GM21619 (cell line): ENCODE data around the gene OVCA2.
"Not testable (repeated sequence)": the region's sequence is repeated elsewhere in the genome, so short reads cannot be mapped to it uniquely, and the experiment has no call there.

Source experiments
- ATAC-seq: cut with Tn5 transposase; IDR thresholded peaks from one replicate; pipeline ENCODE4 v1.9.1; 2021; ENCODE audit not compliant: unreplicated experiment

The OVCA2 gene

DNA sequence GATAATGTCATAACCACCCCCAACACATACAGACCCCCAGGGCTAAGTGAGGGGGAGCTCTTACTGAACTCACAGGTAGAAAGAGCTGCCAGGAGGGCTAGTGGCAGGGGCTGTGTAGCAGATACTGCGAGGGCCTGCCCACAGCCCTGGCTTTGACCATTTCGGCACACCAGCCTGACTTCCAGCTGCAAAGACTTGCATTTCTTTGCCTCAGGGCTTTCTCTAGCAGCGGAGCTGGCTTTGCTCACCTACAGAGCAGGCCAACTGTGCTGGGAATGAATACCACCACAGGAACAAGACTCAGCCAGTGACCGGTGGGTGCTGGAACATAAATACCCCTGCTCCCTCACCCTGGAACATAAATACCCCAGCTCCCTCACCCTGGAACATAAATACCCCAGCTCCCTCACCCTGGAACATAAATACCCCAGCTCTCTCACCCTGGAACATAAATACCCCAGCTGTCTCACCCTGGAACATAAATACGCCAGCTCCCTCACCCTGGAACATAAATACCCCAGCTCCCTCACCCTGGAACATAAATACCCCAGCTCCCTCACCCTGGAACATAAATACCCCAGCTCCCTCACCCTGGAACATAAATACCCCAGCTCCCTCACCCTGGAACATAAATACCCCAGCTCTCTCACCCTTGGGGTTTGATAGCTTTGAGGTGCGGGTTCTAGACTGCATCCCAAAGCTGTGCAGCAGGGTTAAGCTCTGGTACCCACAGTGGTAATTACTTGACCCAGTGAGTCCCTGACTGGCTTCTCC, 28.4 kb upstream of the OVCA2 start:
- not testable (repeated sequence) for ATAC-seq

DNA sequence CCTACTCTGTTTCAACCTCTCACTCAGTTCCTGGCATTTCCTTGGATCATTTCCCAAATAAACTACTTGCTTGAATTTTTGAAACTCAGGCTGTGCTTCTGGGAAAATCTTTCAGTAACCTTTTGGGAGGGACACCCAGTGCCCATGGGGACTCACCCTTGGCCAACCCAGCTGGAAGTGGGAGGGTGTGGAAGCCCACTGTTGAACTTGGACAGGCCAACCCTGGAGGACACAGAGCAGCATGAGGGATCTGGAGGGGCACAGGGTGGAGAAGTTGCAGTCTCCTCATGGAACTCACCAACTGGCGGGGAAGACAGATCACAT, 27.9 kb upstream of the OVCA2 start:
- no peak for ATAC-seq

DNA sequence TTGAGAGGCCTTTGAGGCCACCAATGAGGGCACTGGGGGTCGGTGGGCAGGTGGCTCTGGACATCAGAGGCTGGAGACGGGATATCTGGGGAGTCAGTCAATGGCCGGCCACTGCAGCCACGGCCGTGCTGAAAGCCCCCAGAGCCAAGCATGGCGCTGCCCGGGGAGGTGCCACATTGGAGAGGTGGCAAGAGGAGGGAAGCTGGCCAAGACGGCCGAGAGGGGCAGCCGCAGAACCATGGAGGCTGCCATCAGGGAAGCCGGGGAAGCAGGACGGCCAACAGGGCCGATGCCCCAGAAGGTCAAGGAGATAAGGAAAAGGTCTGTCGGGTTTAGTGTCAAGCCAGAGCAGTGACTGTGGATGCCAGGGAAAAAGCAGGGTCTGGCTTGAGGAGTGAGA, 26.5 kb upstream of the OVCA2 start:
- no peak for ATAC-seq

DNA sequence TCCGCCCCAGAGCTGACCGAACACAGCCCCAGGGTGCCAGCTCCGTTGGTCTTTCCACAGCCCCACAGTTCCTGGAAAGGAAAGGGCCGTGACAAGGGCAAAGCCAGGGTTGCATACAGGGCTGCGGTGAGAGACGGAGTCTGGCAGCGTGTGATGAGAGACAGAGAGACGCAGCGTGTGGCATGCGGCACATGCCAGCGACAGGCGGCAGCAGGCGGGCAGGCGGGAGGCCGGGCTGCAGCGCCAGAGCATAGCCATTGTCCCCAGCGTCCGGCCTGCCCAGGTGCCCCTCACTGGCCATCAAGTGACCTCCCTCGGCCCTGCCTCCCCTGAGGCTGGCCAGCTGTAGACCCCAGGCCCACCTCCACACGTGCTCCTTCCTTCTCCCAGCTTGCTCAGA, 25.3 kb upstream of the OVCA2 start:
- ATAC-seq = no peak

DNA sequence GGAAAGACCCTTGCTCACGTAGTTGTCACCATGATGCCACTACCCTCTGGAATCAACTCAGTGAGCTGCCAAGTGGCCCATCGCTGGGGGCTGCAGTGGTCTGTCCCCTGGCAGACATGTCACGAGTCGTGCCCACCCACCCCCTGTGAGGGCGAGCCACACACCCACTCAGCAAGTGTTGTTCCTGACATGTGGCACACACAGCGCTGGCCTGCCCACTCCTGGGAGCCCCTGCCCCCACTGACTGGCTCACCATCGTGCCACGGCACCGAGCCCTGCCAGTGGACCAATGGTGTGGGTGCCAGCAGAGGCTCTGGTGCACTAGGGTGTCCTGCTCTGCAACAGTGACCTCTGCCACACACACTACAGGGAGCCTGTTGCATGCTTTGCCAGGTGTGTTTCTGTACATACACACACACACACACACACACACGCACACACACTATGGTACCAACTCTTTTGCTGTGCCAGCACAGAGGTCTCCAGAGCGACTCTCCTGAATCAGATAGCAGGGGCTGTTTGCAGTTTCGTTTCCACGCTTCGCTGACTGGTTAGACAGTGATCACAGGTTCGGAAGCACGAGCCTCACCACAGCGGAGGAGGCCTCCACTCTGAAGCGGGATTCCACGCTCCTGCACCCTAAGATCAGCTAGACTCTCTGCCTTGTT, 24.4 kb upstream of the OVCA2 start:
- ATAC-seq = no peak

DNA sequence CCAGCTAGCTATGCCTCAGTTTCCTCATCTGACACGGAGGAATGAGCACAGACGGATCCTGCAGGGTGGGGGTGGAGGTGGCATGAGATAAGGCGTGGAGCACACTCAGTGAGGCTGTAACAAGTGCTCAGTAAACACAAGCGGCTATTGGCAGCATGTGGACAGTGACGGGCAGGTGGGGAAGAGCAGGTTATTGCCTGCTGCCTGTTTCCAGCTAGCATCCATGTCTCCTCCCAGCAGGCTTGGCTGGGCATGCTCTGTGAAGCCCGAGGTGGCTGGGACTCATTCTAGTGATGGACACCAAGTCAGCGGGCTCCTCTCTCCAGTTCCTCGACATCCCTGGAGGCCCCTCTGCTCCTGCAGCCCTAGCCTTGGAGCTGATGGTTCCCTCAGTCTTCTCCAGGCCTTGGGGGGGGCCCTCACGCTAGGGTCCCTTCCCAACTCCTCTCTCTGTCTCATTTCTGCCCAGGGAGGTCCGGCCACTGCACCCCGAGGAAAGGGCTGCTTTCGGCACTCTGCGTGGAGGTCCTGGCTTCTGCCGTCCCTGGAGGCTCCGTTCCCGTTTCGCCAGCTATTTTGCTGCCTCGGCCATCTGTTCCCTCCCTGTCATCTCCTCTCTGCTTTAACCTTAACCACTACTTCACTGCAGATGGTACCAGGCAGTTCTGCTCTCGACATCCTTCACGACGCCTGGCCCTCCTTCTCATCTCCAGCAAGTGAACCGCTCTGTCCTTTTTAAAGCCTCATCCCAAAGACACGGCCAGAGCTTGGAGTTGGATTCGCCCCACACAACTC, 22.9 kb upstream of the OVCA2 start:
- no peak for ATAC-seq

DNA sequence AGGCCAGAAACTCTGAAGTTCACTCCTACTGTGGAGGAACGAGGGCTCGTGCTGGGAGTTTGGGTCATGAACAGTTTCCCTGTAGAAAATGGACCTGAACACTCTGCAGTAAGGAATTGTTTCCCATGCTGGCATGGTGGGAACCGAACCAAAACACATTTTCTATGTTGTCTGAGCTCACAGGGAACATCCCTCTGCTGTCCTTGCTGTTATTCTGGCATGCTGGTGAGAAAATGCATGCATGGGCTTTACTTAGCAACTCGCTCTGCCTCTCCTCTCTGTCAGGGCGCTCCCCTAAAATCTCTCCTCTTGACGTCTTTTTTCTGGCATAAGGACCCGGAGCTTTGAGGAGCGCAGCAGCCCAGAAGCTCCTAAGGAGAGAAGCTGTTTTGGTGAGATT, 22.1 kb upstream of the OVCA2 start:
- ATAC-seq = no peak

DNA sequence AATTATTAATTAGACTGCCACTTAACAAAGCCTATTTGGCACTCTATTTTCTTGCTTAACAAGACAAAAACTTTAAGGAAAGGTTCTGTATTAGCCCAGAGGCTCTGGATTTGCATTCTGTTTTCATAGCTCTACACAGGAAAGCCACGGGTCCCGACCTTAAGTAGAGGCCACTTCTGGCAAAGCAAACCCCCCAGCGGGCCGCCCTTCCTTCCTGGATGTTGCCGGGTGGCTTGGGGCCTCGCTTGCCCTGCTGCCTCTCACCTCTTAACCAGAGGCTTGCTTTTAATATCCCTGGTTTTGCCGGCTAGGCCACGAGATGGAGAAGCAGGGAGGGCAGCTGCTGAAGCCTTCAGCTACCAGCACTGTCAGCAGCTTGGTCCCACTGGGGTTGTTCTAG, 21.1 kb upstream of the OVCA2 start:
- no peak for ATAC-seq

DNA sequence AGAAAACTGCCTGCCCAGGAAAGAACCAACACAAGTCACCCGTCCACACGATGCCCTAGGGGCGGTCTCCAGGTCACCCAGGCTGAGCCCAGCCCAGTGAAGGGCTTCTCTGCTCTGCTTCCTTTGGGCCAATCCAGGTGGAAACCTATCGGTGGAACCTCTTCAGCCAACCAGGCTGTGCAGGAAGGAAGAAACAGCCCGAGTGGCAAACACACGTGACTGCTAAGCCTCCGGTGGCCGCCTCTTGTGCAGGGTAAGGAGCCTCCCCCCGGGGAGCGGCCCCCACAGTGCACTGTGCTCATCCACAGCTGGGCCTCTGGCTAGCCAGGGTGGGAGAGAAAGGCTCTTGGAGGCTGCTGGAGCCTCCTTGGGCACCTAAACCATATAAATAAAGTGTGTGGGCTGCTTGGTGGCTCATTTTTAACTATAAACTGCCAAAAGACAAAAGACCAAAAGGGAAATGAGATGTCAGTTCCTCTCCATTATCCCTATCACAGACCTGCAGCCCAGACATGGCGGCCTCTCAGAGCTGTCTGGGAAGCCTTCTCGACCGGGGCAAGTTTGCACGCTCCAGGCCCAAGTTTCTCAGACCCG, 19.1 kb upstream of the OVCA2 start:
- no peak for ATAC-seq

DNA sequence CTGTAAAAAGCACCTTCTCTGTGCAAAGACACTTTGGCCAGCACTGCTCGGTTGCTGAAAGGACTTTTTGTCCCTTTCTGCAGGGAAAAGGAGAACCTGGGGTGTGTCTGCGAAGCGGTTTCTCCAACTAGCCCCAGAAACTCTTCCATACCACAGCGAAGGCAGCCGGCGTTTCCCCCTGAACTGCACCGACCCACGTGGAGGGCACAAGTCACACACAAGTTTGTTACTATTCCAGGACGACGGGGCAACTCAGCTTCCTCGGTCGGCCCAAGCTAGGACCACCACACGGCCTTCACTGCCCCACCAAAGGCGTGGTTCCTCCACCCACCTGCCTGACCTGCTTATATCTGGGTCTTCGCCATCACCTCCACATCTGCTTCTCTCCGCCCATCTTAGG, 18.6 kb upstream of the OVCA2 start:
- no peak for ATAC-seq

DNA sequence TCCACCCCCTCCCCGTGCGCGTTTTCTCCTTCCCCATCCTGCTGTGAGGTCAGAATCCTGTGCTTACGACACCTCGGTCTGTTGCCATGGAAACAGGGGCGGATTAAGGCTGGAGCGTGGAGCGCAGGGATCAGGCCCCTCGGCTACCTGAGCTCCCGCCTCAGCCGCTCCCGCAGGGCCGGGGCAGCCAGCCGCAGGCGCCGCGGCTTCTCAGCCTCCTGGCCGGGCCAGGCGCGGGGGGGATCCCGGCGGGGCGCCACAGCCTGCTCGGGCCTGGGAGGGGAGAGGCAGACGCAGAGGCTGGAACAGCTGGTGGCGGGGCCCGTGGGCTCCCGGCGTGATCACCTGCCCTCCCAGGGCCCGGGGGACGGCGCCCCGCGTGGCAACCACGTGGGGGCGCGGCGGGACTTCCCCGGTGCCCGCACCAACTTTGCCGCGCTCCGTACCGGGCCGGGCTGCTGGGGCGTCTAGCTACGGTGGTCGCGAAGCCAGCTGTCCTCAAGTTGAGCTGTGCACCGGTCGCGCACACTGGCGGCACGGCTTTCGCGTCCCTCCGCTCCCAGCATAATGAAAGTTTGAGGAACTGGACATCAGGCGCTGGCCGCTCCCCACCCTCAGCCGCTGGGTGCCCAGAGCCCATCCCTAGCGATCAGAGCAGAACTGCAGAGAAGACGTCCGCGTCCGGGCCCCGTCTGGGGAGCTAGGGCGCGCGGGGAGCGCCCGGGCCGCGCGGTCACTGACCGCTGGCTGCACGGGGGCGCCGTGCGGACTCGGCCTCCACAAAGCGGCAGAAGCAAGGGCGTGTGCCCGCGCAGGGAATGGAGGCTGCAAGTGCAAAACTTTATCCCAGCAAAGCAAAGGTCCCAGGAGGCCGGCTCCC, 17.9 kb upstream of the OVCA2 start:
- ATAC-seq = no peak

DNA sequence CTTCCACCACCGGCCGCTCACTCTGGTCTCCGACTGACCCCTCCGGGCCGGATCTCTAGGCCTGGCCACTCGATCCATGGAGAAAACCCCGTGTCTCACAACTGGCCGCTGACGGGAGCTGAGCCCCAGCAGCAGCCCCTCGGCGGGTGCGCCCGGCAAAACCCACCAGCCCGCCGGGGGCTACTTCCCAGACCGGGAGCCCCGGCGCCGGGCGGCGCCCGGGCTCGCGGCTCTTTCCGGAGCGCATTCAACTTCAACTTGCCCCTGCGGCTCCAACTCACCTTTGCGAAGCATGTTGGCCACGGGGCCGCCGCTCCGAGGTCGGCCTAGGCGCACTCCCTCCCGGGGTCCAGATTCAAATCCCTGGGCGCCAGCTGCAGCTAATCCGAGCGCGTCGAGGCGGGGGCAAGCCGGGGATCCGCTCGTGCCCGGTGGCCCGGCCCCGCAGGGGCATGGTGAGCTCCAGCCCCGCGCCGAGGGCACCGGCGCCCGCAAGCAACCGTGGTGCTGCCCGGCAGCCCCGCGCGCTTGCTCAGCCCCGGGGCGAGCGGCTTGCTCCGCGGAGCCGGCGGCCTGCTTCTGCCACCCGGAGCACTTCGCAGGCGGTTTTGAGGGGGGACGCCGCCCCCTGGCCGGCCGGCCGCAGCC, 17.1 kb upstream of the OVCA2 start:
- ATAC-seq = no peak

DNA sequence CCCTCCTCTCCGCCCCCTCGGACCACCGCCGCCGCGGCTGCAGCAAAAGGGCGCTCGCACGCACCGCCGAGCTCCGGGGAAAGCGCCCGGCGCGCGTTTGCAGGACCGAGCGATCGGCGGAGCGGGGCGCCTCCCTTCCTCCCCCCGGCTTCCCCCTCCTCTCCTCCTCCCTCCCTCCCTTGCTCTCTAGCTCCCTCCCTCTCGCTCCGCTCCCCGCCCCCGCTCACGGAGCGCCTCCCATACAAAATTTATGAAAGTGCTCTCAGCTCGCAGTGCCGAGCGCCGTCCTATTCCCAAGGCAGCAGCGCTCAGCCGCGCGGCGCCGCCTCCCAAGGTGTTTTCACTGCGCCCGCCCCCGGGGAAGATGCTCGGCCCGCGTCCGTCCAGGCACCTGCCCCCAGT, 16.6 kb upstream of the OVCA2 start, which contains the start of gene RTN4RL1:
TSS of gene RTN4RL1 (minus strand) at position 115 of the 402 bp plus-strand sequence. CDS start 469 bp downstream, outside the sequence.
- no peak for ATAC-seq

DNA sequence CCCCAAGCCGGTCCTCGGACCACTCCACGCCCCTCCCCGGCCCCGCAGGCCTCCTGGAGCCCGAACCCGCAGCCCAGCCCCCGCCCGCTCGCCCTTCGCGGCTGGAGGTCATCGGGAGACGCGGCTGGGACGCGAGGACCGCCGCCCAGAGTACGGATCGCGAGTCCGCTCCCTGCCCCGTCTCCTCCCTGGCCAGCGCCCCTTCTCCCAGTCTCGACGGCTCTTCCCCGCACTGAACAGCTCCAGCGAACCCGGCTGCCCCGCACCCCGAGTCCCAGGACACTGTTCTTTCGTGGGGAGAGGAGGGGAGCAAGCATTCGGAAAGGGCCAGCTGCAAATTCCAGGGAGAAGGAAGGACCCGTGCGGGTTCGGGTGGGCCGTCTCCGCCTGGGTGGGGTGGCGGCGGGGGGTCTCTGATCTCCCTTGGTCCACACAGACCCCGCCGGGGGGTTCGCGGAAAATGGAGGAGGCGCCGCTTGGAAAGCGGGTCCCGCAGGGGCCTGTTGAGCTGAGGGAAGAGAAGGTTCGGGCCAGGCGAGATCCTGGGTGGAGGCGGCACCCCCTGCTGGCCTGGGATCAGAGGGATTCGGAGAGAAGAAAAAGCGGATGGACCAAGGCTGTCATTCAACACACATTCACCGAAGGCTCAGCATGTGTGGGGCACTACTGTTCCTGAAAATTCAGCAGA, 16.1 kb upstream of the OVCA2 start:
- ATAC-seq = no peak

DNA sequence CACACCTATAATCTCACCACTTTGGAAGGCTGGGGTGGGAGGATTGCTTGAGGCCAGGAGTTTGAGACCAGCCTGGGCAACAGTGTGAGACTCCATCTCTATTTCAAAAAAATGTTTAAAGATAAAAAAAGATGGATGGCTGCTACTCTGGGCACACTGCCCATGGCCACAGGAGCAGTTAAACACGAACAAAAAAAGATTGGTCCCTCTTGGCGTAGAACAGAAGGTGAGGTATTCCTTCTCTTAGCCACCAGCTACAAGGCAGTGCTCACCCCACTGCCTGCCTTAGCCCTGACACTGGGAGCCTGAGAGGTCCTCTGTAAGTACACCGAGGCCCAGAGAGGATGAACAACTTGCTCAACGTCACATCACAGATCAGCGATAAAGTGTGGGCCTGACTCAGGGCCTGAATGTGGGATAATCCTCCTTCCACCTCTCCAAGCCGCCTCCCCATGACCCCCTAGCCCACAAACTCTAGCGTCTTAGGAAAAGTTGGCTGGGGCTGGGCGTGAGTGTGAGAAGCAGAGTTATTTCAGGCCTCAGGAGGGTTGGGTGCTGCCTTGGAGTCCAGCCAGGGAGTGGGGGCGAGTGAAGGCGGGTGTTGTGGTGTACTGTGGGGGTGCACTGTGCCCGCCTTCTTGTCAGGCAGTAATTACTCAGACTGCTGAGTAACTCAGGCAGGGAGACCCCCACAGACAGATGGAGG, 14.1 kb upstream of the OVCA2 start:
- ATAC-seq = no peak

DNA sequence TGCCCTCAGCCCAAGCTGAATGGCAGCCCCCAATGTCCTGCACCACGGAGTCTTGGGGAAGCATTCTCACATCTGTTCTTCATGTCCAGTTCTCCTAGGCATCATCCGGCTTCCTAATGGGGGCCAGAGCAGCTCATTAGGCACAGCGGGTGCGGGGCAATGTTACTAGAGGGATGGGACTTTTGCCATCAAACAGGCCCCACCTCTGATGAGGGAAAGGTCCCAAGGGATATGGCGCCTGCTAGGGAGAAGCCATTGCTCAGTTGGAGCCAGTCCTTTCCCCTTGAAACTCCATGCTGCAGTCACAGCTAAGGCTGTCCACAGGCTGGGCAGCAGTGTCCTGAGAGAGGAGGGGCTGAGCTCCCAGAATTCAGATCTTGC, 13.6 kb upstream of the OVCA2 start:
- no peak for ATAC-seq

DNA sequence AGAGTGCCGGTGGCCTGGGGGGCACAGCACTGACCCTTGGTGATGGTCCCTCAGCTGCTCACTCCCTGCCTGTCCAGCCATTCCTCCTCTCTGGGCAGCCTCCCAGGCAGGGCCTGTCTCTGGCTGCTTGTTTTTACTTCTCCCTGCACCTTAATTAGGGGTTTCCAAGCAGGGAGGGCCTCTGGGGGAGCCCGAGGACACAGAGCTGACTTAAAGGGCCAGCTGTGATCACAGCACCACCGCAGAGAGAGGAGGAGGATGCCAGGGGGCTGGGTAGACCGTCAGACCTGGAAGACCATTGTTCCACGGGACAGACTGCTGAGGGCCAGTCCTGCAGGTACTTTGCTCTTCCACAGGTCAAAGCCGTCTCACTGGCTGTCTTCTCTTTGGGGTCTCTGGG, 13.1 kb upstream of the OVCA2 start:
- ATAC-seq = no peak

DNA sequence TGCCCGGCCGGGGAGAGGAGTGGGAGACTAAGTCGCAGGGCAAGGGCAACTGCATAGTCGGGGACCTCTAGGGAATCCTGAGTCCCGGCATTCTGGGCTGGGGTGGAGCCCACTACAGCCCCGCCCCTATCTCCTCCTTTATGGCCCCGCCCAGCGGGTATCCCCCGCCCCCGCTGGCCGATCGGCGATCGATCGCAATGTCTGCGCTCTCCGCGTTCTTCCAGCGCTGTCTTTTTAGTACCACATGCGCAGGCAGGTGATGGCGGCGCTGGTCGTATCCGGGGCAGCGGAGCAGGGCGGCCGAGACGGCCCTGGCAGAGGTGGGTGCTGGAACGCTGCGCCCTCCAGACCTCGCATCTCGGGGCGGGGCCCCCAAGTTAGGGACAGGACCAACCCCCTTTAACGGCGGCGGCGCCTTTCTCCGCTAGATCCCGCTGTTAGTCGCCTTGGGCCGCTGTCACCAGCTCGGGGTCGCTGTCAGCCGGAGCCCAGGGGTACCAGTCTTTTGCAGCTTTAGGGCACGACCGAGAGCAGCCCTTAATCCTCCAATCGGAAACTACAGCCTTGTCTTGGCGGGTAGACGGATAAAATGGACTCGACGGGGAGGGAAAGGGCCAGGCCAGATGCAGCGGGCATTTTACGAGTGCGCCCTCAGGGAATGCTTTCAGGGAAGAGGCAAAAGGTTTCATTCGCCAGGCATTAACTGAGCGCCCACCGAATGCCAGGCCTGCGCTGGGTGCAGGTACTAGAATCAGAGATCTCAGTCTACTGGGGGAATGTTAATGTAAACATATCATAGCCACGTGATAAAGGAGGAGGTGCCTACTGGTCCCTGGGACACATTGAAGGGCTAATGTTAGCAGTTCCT, 11.7 kb upstream of the OVCA2 start, which contains the start of gene DPH1:
TSS of gene DPH1 (plus strand) at position 243 of the 868 bp plus-strand sequence. CDS start at position 260, 17 bp downstream.
- peak; percentile 60 for ATAC-seq
